Tibial artery (tissue), 4 donors: ENCODE measurements around the gene EPHB3.
"Not testable (repeated sequence)": the region's sequence is repeated elsewhere in the genome, so short reads cannot be mapped to it uniquely, and the experiment has no call there.

ENCODE experiments used
- DNase-seq, 2 donors: peaks; one replicate each; pipeline ENCODE4 v3.0.0-alpha.2; 2019
- H3K27ac ChIP-seq, 2 donors: fragments of 200-600 bp; sonication (generic) in 1 of 2; 1 replicate in 1 of 2; 2 replicates in 1 of 2; pipeline ENCODE4 v1.5.1; 2018 to 2019; ENCODE audit warnings: mild to moderate bottlenecking in 1 of 2
- H3K27me3 ChIP-seq, 2 donors: fragments of 200-600 bp; sonication (generic) in 1 of 2; one replicate each; pipeline versions ENCODE4 v1.5.1 to v1.6.0; 2016 to 2019
- H3K36me3 ChIP-seq, 3 donors: fragments of 200-600 bp; sonication (generic) in 2 of 3; one replicate each; pipeline ENCODE4 v1.5.1; 2016 to 2019; ENCODE audit warnings: mild to moderate bottlenecking in 2 of 3
- H3K4me1 ChIP-seq, 4 donors: fragments of 200-600 bp; sonication (generic) in 2 of 4; 1 replicate in 3 of 4; 2 replicates in 1 of 4; pipeline ENCODE4 v1.5.1; 2016 to 2019
- H3K4me3 ChIP-seq, 2 donors: fragments of 200-600 bp; sonication (generic) in 1 of 2; 1 replicate in 1 of 2; 2 replicates in 1 of 2; pipeline ENCODE4 v1.5.1; 2018 to 2019; ENCODE audit warnings: mild to moderate bottlenecking in 2 of 2
- H3K9me3 ChIP-seq, 3 donors: fragments of 200-600 bp; sonication (generic) in 1 of 3; one replicate each; pipeline ENCODE4 v1.5.1; 2016 to 2019
- intact Hi-C: fragments of 100-400 bp; cut with DNase I; formaldehyde crosslinking; loops from one replicate; pipeline ENCODE4 v1.15.0; 2023; ENCODE audit warnings: low total_unique reads
- TF ChIP-seq, protein P1 (sequence below), 2 experiments: fragments of 200-600 bp in 1 of 2; fragments of 450-650 bp in 1 of 2; IDR thresholded peaks; one replicate each; pipeline ENCODE4 v1.5.1; 2017 to 2019; ENCODE audit warnings: antibody characterized with exemption in 2 of 2, mild to moderate bottlenecking in 1 of 2, moderate library complexity in 1 of 2

EPHB3 gene

DNA sequence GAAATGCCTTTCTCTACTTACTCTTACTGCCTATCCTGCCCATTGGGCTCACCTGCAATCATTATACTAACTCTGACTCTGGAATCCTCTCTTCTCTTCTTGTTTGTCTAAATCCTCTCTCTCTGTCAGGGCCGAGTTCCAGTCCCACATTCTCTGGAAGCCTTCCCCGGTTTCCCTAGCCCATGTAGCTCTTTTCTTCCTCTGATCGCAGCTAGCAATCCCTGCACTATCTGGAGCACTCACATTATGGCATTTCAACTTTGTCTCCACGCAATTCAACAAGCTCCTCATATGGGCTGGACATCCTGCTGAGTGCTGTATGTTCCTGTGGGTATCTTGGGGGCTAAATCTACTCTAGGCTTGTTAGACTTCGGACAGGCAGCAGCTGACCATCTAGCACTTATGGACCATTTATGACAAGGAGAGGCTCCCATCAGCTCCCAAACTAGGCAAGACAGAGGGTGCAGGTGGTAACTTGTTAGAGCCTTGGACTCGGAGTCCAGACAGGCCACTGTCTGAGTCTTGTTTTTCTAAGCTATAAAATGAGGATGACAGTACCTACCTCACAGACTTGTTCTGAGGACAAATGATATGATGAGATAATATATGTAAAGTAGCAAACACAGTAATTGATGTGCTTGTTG lies 58.3 kb downstream of the EPHB3 start:
- Histone ChIP-seq H3K4me1 (peaks cover 0 to 11% (median 0%) of the 10 kb centered on the region in 4 donors), H3K27ac (no peak overlapping the region), H3K4me3 (no peak overlapping the region), H3K9me3 (no peaks in the 10 kb centered on the region), H3K27me3 (no peaks in the 10 kb centered on the region), H3K36me3 (no peaks in the 10 kb centered on the region)
- TF ChIP-seq, protein P1, sequence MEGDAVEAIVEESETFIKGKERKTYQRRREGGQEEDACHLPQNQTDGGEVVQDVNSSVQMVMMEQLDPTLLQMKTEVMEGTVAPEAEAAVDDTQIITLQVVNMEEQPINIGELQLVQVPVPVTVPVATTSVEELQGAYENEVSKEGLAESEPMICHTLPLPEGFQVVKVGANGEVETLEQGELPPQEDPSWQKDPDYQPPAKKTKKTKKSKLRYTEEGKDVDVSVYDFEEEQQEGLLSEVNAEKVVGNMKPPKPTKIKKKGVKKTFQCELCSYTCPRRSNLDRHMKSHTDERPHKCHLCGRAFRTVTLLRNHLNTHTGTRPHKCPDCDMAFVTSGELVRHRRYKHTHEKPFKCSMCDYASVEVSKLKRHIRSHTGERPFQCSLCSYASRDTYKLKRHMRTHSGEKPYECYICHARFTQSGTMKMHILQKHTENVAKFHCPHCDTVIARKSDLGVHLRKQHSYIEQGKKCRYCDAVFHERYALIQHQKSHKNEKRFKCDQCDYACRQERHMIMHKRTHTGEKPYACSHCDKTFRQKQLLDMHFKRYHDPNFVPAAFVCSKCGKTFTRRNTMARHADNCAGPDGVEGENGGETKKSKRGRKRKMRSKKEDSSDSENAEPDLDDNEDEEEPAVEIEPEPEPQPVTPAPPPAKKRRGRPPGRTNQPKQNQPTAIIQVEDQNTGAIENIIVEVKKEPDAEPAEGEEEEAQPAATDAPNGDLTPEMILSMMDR (IDR thresholded peaks at IDR 0.05) = no peak
- intact Hi-C loops = no loop called here
- DNase-seq = no peak

DNA sequence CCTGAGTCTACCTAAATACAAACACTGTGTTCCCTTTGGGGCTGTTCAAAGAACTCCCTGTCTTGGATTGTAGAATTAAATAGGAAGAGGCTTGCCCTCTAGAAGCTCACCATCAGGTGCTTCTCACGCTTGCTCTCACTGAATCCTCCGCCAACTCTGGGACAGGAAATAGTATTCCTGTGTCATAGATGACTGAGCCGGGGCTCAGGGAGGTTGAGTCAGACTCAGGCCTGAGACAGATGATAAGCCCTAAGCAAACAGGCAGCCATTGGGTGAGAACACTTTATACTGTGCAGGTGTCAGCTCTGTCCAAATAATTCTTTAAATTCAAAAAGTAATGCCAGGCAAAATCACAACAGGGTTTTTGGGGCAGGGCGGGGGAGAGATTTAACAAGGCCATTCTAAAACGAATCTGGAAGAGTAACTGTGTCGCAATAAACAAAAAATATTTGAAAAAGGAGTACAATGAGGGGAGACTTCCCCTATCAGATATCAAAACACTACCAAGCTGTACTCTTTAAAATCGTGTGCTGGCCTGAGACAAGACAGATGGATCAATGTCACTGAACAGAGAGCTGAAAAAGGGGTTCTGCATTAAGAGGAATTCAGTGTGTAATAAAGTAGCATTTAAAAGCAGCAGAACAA lies 59.0 kb downstream of the EPHB3 start:
- Histone ChIP-seq H3K27me3 (no peaks in the 10 kb centered on the region), H3K4me1 (peaks cover 0 to 11% (median 0%) of the 10 kb centered on the region in 4 donors), H3K4me3 (no peak overlapping the region), H3K36me3 (no peaks in the 10 kb centered on the region), H3K27ac (no peak overlapping the region), H3K9me3 (no peaks in the 10 kb centered on the region)
- TF ChIP-seq, protein P1 (IDR thresholded peaks at IDR 0.05) = no peak
- no peak for DNase-seq
- intact Hi-C loops = no loop called here

DNA sequence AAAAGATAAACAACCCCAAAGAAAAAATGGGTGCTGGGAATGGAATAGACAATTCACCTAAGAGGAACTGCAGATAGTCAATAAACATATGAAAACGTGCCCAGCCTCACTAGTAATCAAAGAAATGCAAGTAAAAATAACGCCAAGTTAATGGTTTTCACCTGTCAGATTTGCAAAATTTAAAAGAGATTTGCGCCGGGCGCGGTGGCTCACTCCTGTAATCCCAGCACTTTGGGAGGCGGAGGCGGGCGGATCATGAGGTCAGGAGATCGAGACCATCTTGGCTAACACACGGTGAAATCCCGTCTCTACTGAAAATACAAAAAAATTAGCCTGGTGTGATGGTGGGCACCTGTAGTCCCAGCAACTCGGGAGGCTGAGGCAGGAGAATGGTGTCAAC lies 60.6 kb downstream of the EPHB3 start:
- DNase-seq, H3K27ac ChIP-seq, H3K9me3 ChIP-seq, intact Hi-C loops, H3K36me3 ChIP-seq, H3K27me3 ChIP-seq, H3K4me3 ChIP-seq: not testable (repeated sequence)
- H3K4me1 ChIP-seq = peaks cover 0 to 11% (median 0%) of the 10 kb centered on the region in 4 donors

DNA sequence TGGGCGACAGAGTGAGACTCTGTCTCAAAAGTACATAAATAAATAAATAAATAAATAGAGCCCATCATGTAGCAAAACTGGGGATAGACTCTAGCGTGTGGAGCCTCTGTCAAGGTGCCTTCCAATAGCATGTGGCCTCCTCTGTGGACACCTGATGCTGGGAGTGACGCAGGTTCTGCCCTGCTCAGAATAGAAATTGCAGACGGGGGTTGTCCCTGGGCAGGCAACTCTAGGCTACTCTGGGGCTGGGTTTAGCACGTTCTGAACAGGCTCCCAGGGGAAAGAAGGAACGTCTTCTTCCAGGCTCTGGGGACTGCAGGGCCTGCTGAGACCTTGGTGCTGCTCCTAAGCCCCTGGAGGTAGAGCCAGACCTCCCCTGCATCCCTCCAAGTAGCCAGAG lies 65.3 kb downstream of the EPHB3 start:
- no peaks in the 10 kb centered on the region for H3K9me3 ChIP-seq
- no peak overlapping the region for H3K27ac ChIP-seq
- H3K4me3 ChIP-seq = no peak overlapping the region
- H3K4me1 ChIP-seq = no peaks in the 10 kb centered on the region
- H3K27me3 ChIP-seq = peaks cover 0 to 10% of the 10 kb centered on the region in 2 donors
- TF ChIP-seq, protein P1 (IDR thresholded peaks at IDR 0.05) = no peak
- intact Hi-C loops = no loop called here
- H3K36me3 ChIP-seq = no peaks in the 10 kb centered on the region
- no peak for DNase-seq

DNA sequence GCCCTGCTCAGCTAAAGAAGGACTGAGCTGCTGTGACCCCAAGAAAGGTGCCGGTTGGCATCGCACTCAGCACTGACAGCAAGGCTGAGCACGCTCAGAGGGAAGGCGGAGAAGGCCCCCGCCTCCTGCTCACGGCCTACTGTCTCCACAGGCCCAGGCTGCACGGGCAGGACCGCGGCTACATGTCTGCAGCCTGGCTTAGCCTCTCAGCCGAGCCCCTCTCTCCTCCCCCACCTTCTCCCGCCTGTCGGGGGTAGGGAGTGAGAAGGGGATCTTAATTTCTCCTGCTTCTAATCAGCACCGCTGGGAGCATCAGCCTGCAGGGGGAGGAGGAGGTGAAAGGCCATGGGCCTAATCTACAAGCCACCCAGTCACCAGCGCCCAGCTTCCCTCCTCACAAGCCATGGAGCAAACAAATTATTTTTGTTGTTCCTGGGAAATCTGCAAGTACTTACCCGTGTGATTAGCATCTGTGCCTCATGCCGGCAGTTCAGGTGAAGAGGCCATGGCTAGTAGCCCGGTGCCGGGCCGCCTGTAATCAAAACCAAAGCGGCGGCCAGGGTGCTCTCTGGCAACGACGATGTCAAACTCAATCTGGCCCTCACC lies 68.1 kb downstream of the EPHB3 start:
- DNase-seq = no peak
- Histone ChIP-seq H3K27me3 (peaks cover 0 to 17% of the 10 kb centered on the region in 2 donors), H3K4me3 (no peak overlapping the region), H3K36me3 (no peaks in the 10 kb centered on the region), H3K4me1 (peaks cover 0 to 2% (median 0%) of the 10 kb centered on the region in 4 donors), H3K27ac (no peak overlapping the region), H3K9me3 (no peaks in the 10 kb centered on the region)
- TF ChIP-seq, protein P1 (IDR thresholded peaks at IDR 0.05) = no peak
- intact Hi-C loops = no loop called here

DNA sequence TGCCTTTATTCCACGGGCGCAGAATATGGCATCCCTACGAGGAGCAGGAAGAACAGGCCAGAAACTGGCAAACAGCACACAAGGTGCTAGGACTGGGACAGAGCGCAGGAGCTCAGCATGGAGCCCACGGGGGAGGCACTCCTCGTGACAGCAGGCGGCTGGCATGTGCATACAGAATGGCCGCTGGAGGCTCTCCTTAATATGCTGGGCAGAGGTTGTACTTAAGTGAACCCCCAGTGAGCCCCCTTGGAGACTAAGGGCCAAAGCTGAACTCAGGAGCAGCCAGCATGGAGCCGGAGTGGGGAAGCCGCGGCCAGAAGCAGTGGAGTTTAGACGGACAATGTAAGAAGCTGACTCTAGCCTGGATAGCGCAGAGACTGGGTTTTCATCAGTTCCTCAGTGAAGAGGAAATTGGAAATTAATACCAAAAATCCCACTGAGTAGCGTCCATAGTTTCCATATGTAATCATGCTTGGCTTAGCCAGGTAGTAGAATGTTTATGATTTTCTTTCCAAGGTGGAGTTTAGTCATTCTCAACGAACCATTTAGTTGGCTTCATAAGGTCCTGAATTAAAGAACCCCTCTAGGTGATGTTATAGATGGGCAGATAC lies 69.4 kb downstream of the EPHB3 start:
- intact Hi-C loops = no loop called here
- Histone ChIP-seq H3K4me1 (peaks cover 0 to 9% (median 0%) of the 10 kb centered on the region in 4 donors), H3K27ac (no peak overlapping the region), H3K27me3 (peaks cover 0 to 28% of the 10 kb centered on the region in 2 donors), H3K4me3 (no peak overlapping the region), H3K36me3 (no peaks in the 10 kb centered on the region), H3K9me3 (no peaks in the 10 kb centered on the region)
- DNase-seq = no peak
- TF ChIP-seq, protein P1 (IDR thresholded peaks at IDR 0.05) = no peak
